GM12891 (cell line): ENCODE measurements around the gene KTN1.
A peak's percentile ranks its signal among the peaks of the same experiment; 100 is the strongest.

Experiments used
- DNase-seq: peaks from one replicate; pipeline ENCODE4 v3.0.0; 2011; ENCODE audit warnings: low spot score; ENCODE audit not compliant: insufficient read length
- FAIRE-seq: peaks from 2 replicates; lab custom pipeline; 2011; peaks lifted over from hg19 to GRCh38; lab: Jason Lieb, UNC
- PAX5 ChIP-seq: IDR thresholded peaks from 2 replicates; pipeline ENCODE4 v1.6.1; 2011; ENCODE audit warnings: low read length, moderate library complexity, mild to moderate bottlenecking; ENCODE audit not compliant: insufficient read depth, severe bottlenecking
- POLR2A ChIP-seq: IDR thresholded peaks from 2 replicates; pipeline ENCODE4 v1.6.1; 2011; ENCODE audit warnings: low read depth, low read length, control low read depth
- POLR2AphosphoS5 ChIP-seq: IDR thresholded peaks from 2 replicates; pipeline ENCODE4 v1.6.1; 2011; ENCODE audit warnings: low read depth, low read length, control low read depth
- POU2F2 ChIP-seq: IDR thresholded peaks from 2 replicates; pipeline ENCODE4 v1.6.1; 2011; ENCODE audit warnings: low read depth, mild to moderate bottlenecking, control low read depth, low read length, moderate library complexity
- SPI1 ChIP-seq: IDR thresholded peaks from 2 replicates; pipeline ENCODE4 v1.6.1; 2011; ENCODE audit warnings: low read depth, low read length, control low read depth
- TAF1 ChIP-seq: IDR thresholded peaks from 2 replicates; pipeline ENCODE4 v1.6.1; 2011; ENCODE audit warnings: low read depth, low read length, control low read depth

Gene KTN1

DNA sequence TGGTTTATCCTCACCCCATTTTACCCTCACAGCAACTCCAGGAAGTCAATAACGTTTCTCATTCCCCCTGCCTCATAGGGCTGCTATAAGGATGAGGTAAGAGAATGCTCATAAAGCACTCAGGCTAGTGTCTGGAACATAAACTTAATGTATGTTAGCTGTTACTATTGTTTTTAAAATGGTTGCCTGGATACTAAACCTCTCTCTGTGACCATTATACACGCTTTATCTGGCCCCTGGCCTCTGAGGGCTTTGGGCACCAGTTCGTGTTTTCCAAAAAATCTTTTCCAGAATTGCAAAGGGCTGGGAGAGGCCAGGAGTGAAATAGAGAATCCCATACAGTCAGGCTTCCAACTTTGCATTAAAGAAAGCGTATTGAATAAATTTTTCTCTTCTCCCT, 113.9 kb downstream of the KTN1 start:
- TF ChIP-seq POLR2A (no peak), POU2F2 (no peak)
- peak; percentile 9 for FAIRE-seq

DNA sequence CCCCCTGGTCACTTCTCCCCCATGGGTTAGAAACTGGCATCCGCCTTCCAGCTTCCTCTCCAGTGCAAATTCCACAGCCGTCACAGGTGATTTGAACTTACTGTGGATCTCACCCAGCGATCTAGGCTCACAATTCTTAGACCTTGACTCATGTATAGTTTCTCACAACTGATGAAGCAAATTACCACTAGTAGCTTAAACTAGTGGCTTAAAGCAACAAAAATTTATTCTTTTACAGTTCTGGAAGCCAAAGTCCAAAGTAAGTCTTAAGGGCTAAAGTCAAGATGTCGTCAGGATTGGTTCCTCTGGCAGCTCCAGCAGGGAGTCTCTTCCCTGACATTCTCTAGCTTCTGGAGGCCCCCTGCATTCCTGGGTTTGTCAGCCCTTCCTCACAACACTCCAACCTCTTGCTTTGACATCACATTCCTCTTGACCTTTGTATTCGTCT, 117.4 kb downstream of the KTN1 start:
- no peak for FAIRE-seq
- no peak for DNase-seq
- TF ChIP-seq PAX5 (no peak), SPI1 (no peak), POLR2AphosphoS5 (no peak), POLR2A (no peak), POU2F2 (no peak), TAF1 (no peak)

More for the DNA sequence above, 113.9 kb downstream of the KTN1 start:
- DNase-seq = no peak

DNA sequence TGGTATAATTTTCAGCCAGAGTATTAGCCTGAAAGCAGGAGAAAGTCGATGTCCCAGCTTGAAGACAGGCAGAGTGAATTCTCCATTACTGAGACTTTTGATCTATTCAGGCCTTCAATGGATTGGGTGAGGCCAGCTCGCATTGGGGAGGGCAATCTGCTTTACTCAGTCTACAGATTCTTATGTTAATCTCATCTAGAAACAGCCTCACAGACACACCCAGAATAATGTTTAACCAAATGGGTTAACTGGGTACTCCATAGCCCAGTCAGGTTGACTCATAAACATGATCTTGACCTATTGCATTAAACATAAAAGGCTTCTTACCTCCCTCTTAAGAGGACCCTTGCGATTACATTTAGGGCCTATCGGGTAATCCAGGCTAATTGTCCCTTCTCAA, 118.0 kb downstream of the KTN1 start:
- DNase-seq (no peak), FAIRE-seq (no peak)
- TF ChIP-seq SPI1 = no peak
- TF ChIP-seq POLR2A = no peak
- no peak for TF ChIP-seq TAF1
- no peak for TF ChIP-seq PAX5
- TF ChIP-seq POU2F2 = no peak
- no peak for TF ChIP-seq POLR2AphosphoS5

DNA sequence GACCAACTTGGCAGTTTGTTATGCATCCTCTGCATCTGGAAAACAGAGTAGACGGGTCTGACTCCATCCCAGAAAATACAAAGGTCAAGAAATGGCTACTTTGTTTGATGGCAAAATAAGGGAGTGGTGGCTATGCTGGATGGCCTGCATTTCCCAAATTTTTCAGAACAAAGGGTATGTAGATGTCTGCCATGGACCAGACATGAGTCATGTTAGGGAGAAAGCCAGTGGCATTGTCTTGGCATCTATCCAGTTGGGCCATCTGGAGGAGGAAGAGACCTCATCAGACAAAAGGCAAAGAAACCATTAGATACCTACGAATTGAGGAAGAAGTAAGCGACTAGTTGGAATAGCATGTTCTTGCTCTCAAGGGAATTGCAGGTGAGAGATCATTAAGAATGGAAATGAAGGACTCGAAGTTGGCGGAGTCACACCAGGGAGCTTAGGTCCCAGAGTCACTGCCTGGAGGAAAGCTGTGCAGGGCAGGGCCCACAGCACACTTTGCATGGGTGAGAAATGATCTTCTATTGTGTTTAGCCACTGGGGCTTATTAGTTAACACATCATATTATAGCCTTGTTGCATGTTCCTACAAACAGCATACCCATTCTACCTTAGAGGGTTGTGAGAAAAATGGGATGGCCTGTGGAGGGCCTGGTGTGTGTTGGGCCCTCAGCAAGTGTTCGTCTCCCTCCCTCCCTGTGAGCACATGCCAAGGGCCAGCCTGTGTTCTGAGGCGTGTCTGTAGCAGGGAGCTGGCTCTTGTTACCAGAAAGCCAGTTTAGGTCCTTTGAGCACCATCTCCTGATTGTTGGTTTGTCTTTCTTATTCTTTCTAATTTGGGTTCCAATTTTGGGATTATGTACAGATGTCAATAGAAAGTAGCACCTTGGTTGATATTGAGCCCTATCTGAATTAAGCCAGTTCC, 119.4 kb downstream of the KTN1 start:
- no peak for DNase-seq
- TF ChIP-seq TAF1 = no peak
- no peak for TF ChIP-seq PAX5
- no peak for TF ChIP-seq POLR2AphosphoS5
- TF ChIP-seq POLR2A = no peak
- TF ChIP-seq POU2F2 = no peak
- no peak for TF ChIP-seq SPI1
- FAIRE-seq = no peak

DNA sequence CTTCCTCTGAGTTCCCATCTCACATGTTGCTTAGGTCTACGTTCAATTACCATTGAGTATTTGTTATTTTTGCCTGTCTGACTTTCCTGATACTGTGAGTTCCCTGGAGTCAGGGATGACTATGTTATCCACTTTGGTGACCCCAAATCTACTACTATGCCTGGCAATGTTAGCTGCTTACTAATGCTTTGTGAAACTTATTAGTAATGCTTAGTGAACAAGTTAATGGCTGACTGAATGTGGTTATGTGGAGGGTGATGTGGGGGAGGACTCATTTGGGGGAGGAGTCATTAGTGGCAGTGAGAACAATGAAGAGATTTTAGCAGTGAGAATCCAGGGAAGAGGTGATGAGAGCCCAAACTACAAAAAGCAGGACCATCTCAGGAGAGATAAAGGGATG, 121.6 kb downstream of the KTN1 start:
- FAIRE-seq = peak; percentile 64

DNA sequence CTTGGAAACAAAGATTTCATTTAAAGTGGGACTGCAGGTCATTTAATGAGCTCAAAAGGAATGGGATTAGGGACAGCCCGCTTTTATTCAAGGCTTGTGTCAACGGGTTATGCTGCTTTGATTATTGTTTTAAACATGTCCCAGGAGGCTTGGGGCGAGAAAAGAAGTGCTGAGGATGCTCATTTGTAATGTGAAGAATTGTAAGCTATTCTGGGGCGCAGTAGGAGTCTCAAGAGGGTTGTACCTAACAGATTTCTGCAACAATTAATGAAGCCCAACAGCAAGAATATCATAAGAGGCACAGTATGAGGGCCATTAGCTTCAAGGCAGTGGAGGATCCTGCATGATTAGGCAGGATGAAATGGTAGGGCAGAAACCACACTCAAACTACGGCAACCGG, 122.5 kb downstream of the KTN1 start:
- DNase-seq (no peak), FAIRE-seq (no peak)
- TF ChIP-seq POLR2AphosphoS5 (no peak), PAX5 (no peak), POLR2A (no peak), TAF1 (no peak), POU2F2 (no peak), SPI1 (no peak)

More for the DNA sequence above, 121.6 kb downstream of the KTN1 start:
- peak; percentile 29; the same call in 1 of the 2 replicates for TF ChIP-seq POU2F2
- TF ChIP-seq TAF1 = no peak
- no peak for TF ChIP-seq POLR2AphosphoS5
- TF ChIP-seq SPI1 = no peak
- TF ChIP-seq PAX5 = peak; percentile 45
- TF ChIP-seq POLR2A = no peak
- no peak for DNase-seq

DNA sequence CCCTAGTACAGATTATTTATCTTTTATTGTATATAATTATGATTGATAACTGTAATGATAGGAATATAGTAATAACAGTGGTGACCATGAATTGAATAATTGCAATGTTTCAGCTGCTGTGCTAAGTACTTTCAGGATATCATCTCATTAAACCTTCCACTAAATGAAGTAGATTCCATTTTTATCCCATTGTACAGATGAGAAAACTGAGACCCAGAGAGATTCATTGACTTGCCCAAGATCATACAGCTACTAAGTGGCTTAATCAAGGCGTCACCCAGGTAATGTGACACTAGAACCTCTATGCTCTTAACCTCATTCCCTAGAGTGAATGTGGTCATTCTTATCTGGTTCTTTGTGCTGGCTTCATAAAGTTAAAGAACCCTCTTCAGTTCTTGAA, 124.6 kb downstream of the KTN1 start:
- no peak for DNase-seq
- TF ChIP-seq TAF1 (no peak), PAX5 (no peak), POU2F2 (no peak), POLR2AphosphoS5 (no peak), POLR2A (no peak), SPI1 (no peak)
- FAIRE-seq = no peak

DNA sequence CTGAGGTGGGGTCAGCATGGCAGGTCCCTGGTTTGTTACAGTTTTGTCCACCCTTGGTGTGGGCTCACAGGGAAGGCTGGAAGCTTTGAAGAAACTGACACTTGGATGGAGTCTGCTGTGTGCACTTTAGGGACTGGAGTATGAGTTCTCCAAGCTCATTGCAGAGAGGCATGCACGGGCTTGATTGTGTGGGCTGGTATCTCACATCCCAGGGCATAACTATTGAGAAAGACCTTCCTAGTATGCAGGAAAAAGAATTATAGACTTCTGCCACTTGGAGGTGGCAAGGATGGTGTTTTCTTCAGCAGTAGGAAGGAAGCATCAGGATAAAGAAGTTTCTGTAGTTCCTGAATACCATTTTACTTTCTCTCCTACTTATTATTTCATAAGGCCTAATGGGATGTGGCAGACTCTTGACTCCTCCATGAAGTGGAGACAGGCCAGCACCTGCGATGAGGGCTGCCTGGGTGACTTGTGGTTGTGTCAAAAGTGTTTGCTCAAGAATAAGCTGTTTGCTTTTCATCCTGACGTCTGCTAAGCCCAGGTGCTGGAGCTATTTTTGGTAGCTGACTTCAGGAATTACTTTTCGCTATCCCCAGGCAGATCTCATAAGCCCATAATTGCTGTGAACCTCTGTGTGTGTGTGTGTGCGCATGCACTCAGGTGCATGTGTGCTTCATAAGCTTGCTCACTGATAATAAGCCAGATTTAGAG, 125.8 kb downstream of the KTN1 start:
- no peak for DNase-seq
- no peak for FAIRE-seq

DNA sequence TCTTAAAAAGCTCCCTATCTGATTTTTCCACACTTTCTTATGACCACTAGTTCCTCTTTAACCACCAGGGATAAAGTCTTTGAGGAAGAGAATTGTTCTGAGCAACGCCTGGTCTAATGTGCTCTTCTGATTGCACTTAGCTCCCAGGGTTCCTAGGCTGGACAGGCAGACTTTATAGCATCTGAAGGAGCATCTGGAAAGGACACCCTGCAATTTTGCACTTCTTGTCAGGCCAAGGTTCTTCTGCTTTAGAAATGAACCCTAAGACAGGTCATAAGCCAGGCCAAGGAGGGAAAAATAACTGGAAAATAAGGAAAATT, 126.3 kb downstream of the KTN1 start:
- TF ChIP-seq SPI1 (no peak), PAX5 (no peak), TAF1 (no peak), POU2F2 (no peak), POLR2AphosphoS5 (no peak), POLR2A (no peak)
- DNase-seq (no peak), FAIRE-seq (no peak)

More for the DNA sequence above, 125.8 kb downstream of the KTN1 start:
- TF ChIP-seq PAX5 (no peak), TAF1 (no peak), SPI1 (no peak), POU2F2 (no peak), POLR2A (no peak), POLR2AphosphoS5 (no peak)
